ENCODE data around the gene ATP6V0A4. TPM values are rescaled to one million over a fixed set of nuclear protein-coding genes. Genes with fewer than 3 reads are reported as not detected.

ATP6V0A4 gene
- total RNA-seq, 1 experiment from 2014 or later, result 7.7 TPM

GRCh38 chr7:138753610-138754009 lies 44.4 kb downstream of the ATP6V0A4 start:
- no peak for TF ChIP-seq CTCF (IDR thresholded peaks at IDR 0.05; ENCODE audit: unreplicated experiment)
- no peaks in the 10 kb centered on the region for H3K9me3 Mint-ChIP-seq (ENCODE audit: low read depth, unreplicated experiment)
- peaks cover 25% of the 10 kb centered on the region for H3K36me3 Mint-ChIP-seq (ENCODE audit: insufficient read depth, unreplicated experiment)
- peaks cover 69% of the 10 kb centered on the region for H3K4me1 Mint-ChIP-seq (ENCODE audit: low read depth, unreplicated experiment)
- CTCF ChIA-PET, result interaction anchor here (1.3 to 1.5 kb wide), 2 partner anchors 12 to 15 kb away, joined by 3 to 5 read pairs; no protein-coding TSS in a partner anchor
- DNase-seq, result no peak
- peak overlapping the region; percentile 70 for H3K27ac Mint-ChIP-seq (ENCODE audit: unreplicated experiment)
- H3K27me3 Mint-ChIP-seq (ENCODE audit: unreplicated experiment), result no peaks in the 10 kb centered on the region
- intact Hi-C loops (cut with micrococcal nuclease; ENCODE audit: unreplicated experiment), result no loop called here
- BruUV-seq (replicated peaks), result no TSS peak
- no peak overlapping the region for H3K4me3 Mint-ChIP-seq (ENCODE audit: low read depth, unreplicated experiment)

- DNase-seq, result no peak
- intact Hi-C loops (cut with micrococcal nuclease; ENCODE audit: unreplicated experiment), result no loop called here
- CTCF ChIA-PET, result interaction anchor here (0.8 to 1.5 kb wide), 3 partner anchors 12 to 592 kb away, joined by 3 to 4 read pairs (median 4); no protein-coding TSS in a partner anchor
- no peaks in the 10 kb centered on the region for H3K27me3 Mint-ChIP-seq (ENCODE audit: unreplicated experiment)
- TF ChIP-seq CTCF (IDR thresholded peaks at IDR 0.05; ENCODE audit: unreplicated experiment), result no peak
- H3K36me3 Mint-ChIP-seq (ENCODE audit: insufficient read depth, unreplicated experiment), result peaks cover 25% of the 10 kb centered on the region
- peaks cover 67% of the 10 kb centered on the region for H3K4me1 Mint-ChIP-seq (ENCODE audit: low read depth, unreplicated experiment)
- peak overlapping the region; percentile 70 for H3K27ac Mint-ChIP-seq (ENCODE audit: unreplicated experiment)
- H3K9me3 Mint-ChIP-seq (ENCODE audit: low read depth, unreplicated experiment), result no peaks in the 10 kb centered on the region
- BruUV-seq (replicated peaks), result no TSS peak
- peak overlapping the region; percentile 16 for H3K4me3 Mint-ChIP-seq (ENCODE audit: low read depth, unreplicated experiment)
These were observed 44.9 kb downstream of the ATP6V0A4 start for GRCh38 chr7:138753150-138753518.

GRCh38 chr7:138752518-138753149 lies 45.4 kb downstream of the ATP6V0A4 start:
- H3K36me3 Mint-ChIP-seq (ENCODE audit: insufficient read depth, unreplicated experiment), result peaks cover 25% of the 10 kb centered on the region
- no TSS peak for BruUV-seq (replicated peaks)
- peaks cover 62% of the 10 kb centered on the region for H3K4me1 Mint-ChIP-seq (ENCODE audit: low read depth, unreplicated experiment)
- CTCF ChIA-PET, result interaction anchor here (0.5 to 1.5 kb wide), 5 partner anchors 13 to 591 kb away, joined by 3 to 5 read pairs (median 4); no protein-coding TSS in a partner anchor
- intact Hi-C loops (cut with micrococcal nuclease; ENCODE audit: unreplicated experiment), result no loop called here
- DNase-seq, result peak; percentile 90
- H3K27ac Mint-ChIP-seq (ENCODE audit: unreplicated experiment), result peak overlapping the region; percentile 70
- peak overlapping the region; percentile 16 for H3K4me3 Mint-ChIP-seq (ENCODE audit: low read depth, unreplicated experiment)
- H3K27me3 Mint-ChIP-seq (ENCODE audit: unreplicated experiment), result no peaks in the 10 kb centered on the region
- no peak for TF ChIP-seq CTCF (IDR thresholded peaks at IDR 0.05; ENCODE audit: unreplicated experiment)
- H3K9me3 Mint-ChIP-seq (ENCODE audit: low read depth, unreplicated experiment), result no peaks in the 10 kb centered on the region

GRCh38 chr7:138750901-138751464 lies 47.0 kb downstream of the ATP6V0A4 start:
- Mint-ChIP-seq H3K4me3 (ENCODE audit: low read depth, unreplicated experiment) (no peak overlapping the region), H3K27me3 (ENCODE audit: unreplicated experiment) (no peaks in the 10 kb centered on the region), H3K27ac (ENCODE audit: unreplicated experiment) (no peak overlapping the region), H3K36me3 (ENCODE audit: insufficient read depth, unreplicated experiment) (peaks cover 15% of the 10 kb centered on the region), H3K4me1 (ENCODE audit: low read depth, unreplicated experiment) (peaks cover 46% of the 10 kb centered on the region), H3K9me3 (ENCODE audit: low read depth, unreplicated experiment) (no peaks in the 10 kb centered on the region)
- CTCF ChIA-PET, result no interaction called here
- TF ChIP-seq CTCF (IDR thresholded peaks at IDR 0.05; ENCODE audit: unreplicated experiment), result no peak
- no TSS peak for BruUV-seq (replicated peaks)
- intact Hi-C loops (cut with micrococcal nuclease; ENCODE audit: unreplicated experiment), result no loop called here
- DNase-seq, result no peak

All from Calu3 (cell line).